ENCODE results near the gene GUCY1A2. TPM values are rescaled to one million over a fixed set of nuclear protein-coding genes. Genes with fewer than 3 reads are reported as not detected.
"Not testable (repeated sequence)": the region's sequence is repeated elsewhere in the genome, so short reads cannot be mapped to it uniquely, and the experiment has no call there.

Gene GUCY1A2, protein sequence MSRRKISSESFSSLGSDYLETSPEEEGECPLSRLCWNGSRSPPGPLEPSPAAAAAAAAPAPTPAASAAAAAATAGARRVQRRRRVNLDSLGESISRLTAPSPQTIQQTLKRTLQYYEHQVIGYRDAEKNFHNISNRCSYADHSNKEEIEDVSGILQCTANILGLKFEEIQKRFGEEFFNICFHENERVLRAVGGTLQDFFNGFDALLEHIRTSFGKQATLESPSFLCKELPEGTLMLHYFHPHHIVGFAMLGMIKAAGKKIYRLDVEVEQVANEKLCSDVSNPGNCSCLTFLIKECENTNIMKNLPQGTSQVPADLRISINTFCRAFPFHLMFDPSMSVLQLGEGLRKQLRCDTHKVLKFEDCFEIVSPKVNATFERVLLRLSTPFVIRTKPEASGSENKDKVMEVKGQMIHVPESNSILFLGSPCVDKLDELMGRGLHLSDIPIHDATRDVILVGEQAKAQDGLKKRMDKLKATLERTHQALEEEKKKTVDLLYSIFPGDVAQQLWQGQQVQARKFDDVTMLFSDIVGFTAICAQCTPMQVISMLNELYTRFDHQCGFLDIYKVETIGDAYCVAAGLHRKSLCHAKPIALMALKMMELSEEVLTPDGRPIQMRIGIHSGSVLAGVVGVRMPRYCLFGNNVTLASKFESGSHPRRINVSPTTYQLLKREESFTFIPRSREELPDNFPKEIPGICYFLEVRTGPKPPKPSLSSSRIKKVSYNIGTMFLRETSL
- total RNA-seq: 10 to 100 TPM in 8 of 9 donors, 1 to 10 TPM in 1; 7.2 to 26.3 (median 15.6) TPM
- polyA plus RNA-seq: 1 to 10 TPM; 1.3 to 2.6 (median 1.6) TPM
- long read RNA-seq, donor 1: 0 reads
- long read RNA-seq, donor 2: 0 reads
- long read RNA-seq, donor 3: 0 reads
- long read RNA-seq, donor 4: 0 reads
- long read RNA-seq, donor 5, full-length matches to known transcripts: 3 of 5 reads
- long read RNA-seq, donor 5, partial matches to known transcripts: 0 of 5 reads
- long read RNA-seq, donor 5, other reads (novel, unspliced or antisense): 2 of 5 reads
- long read RNA-seq, donor 6, partial matches to known transcripts: 0 of 1 reads
- long read RNA-seq, donor 6, other reads (novel, unspliced or antisense): 1 of 1 reads
- long read RNA-seq, donor 7: 0 reads
- long read RNA-seq, donor 8, full-length matches to known transcripts: 1 of 1 reads
- long read RNA-seq, donor 8, partial matches to known transcripts: 0 of 1 reads
- long read RNA-seq, donor 8, other reads (novel, unspliced or antisense): 0 of 1 reads
- long read RNA-seq, donor 9: 0 reads
- long read RNA-seq, donor 10: 0 reads

GRCh38 chr11:107018219-107018901 lies at the start of gene GUCY1A2:
TSS of gene GUCY1A2 (minus strand) at chr11:107018476. CDS start at chr11:107018055, 421 bp downstream.
- peak in 4 of 7 donors; percentile 15 to 29 (median 22) for DNase-seq
- Histone ChIP-seq H3K36me3 (replicated peaks in 1 of 2) (no peaks in the 10 kb centered on the region), H3K4me3 (peak within 1 kb of the TSS in 2 of 4 donors; percentile 24 to 71), H3K27me3 (no peaks in the 10 kb centered on the region), H3K4me1 (replicated peaks in 1 of 2) (peaks cover 7% of the 10 kb centered on the region in 2 donors), H3K9me3 (replicated peaks in 1 of 3) (no peaks in the 10 kb centered on the region), H3K27ac (peak within 1 kb of the TSS in 3 of 5 donors; percentile 12 to 83 (median 46))
- 0 to 1% (median 1%) methylated on average over 15 to 66 of the region's 67 CpGs for WGBS, 4 donors
- no peak for TF ChIP-seq CTCF (IDR thresholded peaks at IDR 0.05)
- intact Hi-C loops (cut with DNase I): loop anchor here in 1 of 2 donors (10.0 kb wide), 1 partner anchor 304 kb away; no protein-coding TSS in a partner anchor

DNA sequence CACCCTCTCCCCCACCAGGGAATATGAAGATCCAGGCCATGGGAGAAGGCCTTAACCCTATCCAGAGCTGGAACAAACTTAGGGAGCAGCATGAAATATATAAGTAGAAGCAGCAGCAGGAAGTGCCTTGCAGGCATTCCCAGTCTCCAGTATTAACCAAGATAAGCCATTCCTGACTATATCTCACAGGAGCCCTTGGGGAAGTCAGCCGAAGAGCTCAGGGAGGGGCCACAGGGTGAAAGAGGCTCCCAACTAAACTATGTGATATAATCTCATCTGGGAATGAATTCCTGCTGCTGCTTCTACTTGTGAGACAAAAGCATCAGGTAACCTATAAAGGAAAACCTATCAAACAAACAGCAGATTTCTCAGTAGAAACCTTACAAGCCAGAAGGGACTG lies 36.1 kb upstream of the GUCY1A2 start:
- Histone ChIP-seq H3K27me3 (no peaks in the 10 kb centered on the region), H3K9me3 (replicated peaks in 1 of 3) (no peaks in the 10 kb centered on the region), H3K27ac (no peak overlapping the region), H3K36me3 (replicated peaks in 1 of 2) (no peaks in the 10 kb centered on the region), H3K4me3 (no peak overlapping the region), H3K4me1 (replicated peaks in 1 of 2) (no peaks in the 10 kb centered on the region)
- TF ChIP-seq POLR2A (IDR thresholded peaks at IDR 0.05): no peak
- no peak for TF ChIP-seq CTCF (IDR thresholded peaks at IDR 0.05)
- 72 to 88% (median 78%) methylated on average over 1 of the region's 1 CpG for WGBS, 4 donors
- intact Hi-C loops (cut with DNase I): no loop called here
- DNase-seq: no peak

DNA sequence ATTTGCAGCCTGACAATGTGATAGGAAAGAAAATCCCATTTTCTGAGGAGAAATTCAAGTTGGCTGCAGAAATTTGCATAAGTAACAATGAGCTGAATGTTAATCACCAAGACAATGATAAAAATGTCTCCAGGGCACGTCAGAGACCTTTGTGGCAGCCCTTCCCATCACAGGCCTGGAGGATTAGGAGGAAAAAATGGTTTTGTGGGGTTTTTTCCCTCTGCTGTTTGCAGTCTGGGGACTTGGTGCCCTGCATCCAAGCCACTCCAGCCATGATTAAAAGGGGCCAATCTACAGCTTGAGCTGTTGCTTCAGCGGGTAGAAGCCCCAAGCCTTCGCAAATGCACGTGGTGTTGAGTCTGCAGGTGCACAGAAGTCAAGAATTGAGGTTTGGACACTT lies 33.1 kb upstream of the GUCY1A2 start:
- H3K36me3 ChIP-seq (replicated peaks in 1 of 2); H3K27me3 ChIP-seq; H3K4me1 ChIP-seq (replicated peaks in 1 of 2); intact Hi-C loops (cut with DNase I); H3K9me3 ChIP-seq (replicated peaks in 1 of 3); DNase-seq; H3K4me3 ChIP-seq; H3K27ac ChIP-seq: not testable (repeated sequence)
- 45 to 60% (median 54%) methylated on average over 4 of the region's 4 CpGs for WGBS, 4 donors

- H3K27me3 ChIP-seq; H3K27ac ChIP-seq; H3K4me3 ChIP-seq; H3K9me3 ChIP-seq (replicated peaks in 1 of 3); intact Hi-C loops (cut with DNase I); H3K4me1 ChIP-seq (replicated peaks in 1 of 2); H3K36me3 ChIP-seq (replicated peaks in 1 of 2); DNase-seq: not testable (repeated sequence)
- WGBS, 4 donors: 90 to 98% (median 92%) methylated on average over 2 of the region's 2 CpGs
These were observed 32.6 kb upstream of the GUCY1A2 start for GRCh38 chr11:107050899-107051298.
